PC-9 (cell line): Measurements from ENCODE around the gene HOXA5.

Experiments
- CTCF ChIP-seq: fragments of 200-600 bp; sonication (generic); conservative IDR thresholded peaks from 2 replicates; pipeline ENCODE4 v1.6.1; 2017; ENCODE audit warnings: mixed run types, antibody characterized with exemption, mild to moderate bottlenecking, moderate library complexity
- EZH2 ChIP-seq: fragments of 200-600 bp; sonication (generic); IDR thresholded peaks from 2 replicates; pipeline ENCODE4 v1.8.0; 2017; ENCODE audit warnings: antibody characterized with exemption, low read depth

- TF ChIP-seq CTCF, result no peak
- TF ChIP-seq EZH2, result no peak
Observed at GRCh38 chr7:27163288-27164044, 20.0 kb upstream of the HOXA5 start.
